PC-3 (cell line): Measurements from ENCODE around the gene MYO3A.

Source experiments
- CTCF ChIP-seq: fragments of 300-600 bp; sonication (generic); conservative IDR thresholded peaks from 2 replicates; pipeline ENCODE4 v1.5.1; 2017; ENCODE audit warnings: antibody characterized with exemption, low read depth, mild to moderate bottlenecking, low read length
- EZH2 ChIP-seq: fragments of 300-600 bp; sonication (generic); IDR thresholded peaks from one replicate; pipeline ENCODE4 v1.6.1; 2017; ENCODE audit warnings: antibody characterized with exemption, mild to moderate bottlenecking, low read length; ENCODE audit not compliant: unreplicated experiment
- EZH2phosphoT487 ChIP-seq: fragments of 300-600 bp; sonication (generic); IDR thresholded peaks from 2 replicates; pipeline ENCODE4 v1.6.1; 2018; ENCODE audit warnings: mild to moderate bottlenecking, antibody characterized with exemption, low read length, borderline replicate concordance

GRCh38 chr10:26064106-26064505, 130.1 kb downstream of the MYO3A start:
- TF ChIP-seq CTCF = no peak
- no peak for TF ChIP-seq EZH2
- TF ChIP-seq EZH2phosphoT487 = no peak
